GM18508 (cell line): ENCODE results near the gene SLC35F1.

Experiments used
- ATAC-seq: cut with Tn5 transposase; IDR thresholded peaks from one replicate; pipeline ENCODE4 v1.9.1; 2021; ENCODE audit warnings: moderate number of reproducible peaks; ENCODE audit not compliant: insufficient read depth, unreplicated experiment

SLC35F1 gene

DNA sequence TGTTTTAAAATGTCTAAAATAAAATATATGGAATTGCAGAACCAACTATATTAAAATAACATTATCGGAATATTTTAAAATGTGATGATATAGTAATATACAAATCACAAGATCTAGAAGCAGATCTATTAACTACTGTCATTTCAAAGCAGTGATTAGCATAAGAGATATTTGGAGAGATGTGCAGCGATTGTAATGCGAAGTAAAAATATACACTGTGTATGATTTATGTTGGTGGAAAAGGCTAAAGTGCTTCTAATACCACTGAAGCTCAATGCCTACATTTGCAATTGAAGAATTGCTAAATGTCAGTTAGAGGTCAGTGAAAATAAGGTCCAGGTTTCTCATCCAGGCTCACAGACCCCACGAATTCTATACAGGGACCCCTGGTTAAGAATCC lies 392.4 kb downstream of the SLC35F1 start:
- ATAC-seq: no peak

DNA sequence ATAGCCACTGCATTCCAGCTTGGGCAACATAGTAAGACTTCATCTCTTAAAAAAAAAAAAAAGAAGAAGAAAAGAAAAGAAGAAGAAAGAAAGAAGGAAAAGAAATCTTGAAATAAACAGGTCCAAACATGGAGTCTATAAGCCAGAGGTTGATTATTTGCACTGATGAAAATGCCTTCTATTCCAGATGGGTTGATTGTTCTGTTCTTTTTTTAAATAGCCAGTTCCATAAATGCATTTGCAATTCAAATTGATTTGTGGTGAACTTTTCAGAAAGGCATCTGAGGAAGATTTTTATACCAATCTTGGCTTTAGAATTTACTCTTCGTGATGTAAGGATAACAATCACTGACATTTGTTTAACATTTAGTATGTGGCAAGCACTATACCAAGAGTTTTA lies 397.3 kb downstream of the SLC35F1 start:
- ATAC-seq: no peak

GRCh38 chr6:118305081-118305480 lies 398.0 kb downstream of the SLC35F1 start:
- no peak for ATAC-seq

DNA sequence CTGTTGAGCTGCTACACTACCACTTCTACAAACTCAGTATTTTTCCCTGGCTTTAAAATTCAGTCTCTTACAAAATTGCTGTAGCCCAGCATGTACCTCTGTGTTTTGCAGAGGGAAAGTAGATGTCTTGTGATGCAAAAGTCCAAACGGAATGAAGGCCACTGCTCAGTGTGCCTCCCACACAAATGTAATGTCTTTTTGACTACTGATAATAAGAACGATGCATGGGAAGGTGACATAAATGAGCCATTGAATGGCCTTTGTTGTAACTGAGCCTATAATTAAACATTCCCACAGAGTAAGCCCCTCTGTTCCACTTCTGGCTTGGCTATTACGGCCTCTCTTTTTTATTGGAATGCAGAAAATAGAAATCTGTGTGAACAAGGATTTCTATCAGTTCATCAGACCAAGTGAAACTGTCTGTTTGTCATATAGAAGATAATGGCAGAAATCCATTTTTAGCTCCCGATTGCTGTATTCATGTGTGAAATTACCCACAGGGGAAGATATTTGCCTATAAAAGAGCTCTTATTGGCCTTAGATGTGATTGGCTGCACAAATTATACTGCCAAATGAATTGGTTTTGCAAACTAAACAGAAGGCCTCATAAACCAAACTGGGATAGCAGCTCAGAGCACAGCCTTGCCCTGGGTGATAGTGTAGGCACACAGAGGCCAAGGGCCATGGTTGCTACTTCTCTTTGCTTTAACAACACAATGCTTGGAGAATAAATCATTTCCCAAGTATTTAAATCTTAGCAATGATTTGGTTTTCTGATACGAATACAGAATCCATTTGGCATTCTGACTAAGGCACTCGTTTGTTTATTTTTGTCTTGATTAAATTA lies 399.6 kb downstream of the SLC35F1 start:
- no peak for ATAC-seq

GRCh38 chr6:118307581-118307980 lies 400.5 kb downstream of the SLC35F1 start:
- no peak for ATAC-seq

DNA sequence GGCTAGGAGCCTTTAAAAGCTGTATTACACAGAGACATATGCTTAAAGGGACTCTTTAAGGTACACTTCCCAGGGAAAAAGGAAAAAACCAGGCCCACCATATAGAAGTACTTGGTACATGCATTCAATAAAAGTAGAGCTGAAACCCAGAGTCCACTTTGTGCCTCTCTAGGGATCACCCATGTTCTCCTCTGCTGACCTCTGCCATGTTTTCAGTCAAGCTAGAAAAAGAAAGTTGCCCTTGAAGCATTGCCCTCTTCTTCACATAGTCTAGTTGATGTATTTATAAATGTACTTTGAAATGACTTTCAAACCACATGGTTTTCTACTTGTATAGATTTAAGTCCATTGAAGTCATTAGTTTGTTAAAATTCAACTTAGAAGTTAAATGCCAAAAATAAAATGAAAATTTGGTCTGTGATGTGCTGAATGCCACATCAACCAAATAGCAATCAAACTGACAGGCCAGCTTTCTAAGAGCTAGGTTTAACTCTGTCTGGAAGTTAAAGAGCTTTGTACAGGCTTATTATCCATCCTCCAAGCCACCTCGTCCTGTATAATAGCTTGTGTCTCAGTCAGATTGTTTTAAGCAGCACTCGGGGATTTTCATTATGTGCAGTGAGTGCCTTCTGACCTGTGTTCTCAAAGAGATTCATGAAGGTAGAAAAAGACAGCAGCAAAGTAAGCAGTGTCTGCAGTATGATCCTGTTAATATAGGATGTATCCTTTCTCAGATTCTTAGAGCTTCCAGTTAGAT lies 402.5 kb downstream of the SLC35F1 start:
- ATAC-seq: no peak

DNA sequence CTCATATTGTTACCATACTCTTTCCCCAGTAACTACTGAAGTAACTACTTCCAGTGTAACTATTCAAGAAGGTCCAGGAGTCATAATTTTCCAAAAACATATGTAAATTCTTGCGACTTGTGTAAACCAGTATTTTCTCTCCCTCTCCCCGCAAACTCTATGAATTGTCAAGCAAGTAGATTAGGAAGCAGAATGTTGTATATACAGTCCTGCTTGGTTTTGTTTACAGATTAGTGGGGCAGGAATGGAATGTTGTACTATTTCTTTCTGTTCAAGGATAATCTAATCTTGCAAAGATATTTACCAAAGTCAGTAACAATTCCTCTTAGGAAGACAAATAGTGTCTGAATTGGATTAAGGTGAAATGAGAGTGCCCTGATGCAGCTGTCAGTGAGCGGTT lies 406.1 kb downstream of the SLC35F1 start:
- no peak for ATAC-seq

DNA sequence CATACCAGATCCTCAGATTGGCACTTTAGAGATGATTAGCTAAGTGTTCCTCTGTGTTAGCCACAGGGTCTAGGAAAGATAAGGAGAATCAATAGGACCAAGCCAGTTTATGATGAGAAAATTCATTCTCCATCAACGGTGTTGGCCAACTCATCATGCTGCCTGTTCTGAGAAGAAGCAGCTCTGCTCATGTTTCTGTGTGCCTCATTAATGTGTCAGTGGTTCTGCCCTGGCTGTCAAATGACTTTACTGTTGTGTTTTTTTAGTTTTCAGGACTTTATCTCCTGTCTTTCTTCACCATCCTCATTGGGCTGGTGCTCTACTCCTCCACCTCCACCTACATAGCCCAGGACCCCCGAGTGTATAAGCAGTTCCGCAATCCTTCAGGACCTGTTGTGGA lies 406.7 kb downstream of the SLC35F1 start:
- ATAC-seq: no peak

DNA sequence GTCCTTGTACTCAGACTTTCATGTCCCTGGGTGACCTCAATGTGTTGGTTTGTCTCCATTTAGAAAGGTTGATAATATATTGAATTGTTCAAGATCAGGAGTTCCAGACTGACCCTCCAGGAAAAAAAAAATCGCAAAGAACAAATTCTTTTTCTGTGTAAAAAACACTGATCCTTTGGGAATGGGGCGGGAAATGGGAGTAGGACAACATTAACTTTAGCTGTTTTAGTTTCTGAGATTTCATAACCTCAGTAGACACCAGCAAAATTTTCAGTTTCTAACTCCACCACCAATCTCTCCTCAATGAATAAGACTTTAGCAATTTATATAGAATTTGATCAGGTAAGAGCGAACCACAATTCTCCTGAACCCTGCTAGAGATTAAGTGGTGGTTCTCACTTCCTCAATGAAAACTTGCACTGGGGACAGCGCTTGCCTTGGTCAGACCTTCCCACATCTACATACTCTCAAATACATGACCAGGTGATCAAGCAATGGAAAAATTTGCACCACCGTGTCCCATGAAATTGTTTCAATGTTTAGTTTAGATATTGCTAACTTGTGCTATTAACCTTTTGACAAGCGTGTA lies 409.8 kb downstream of the SLC35F1 start:
- ATAC-seq: no peak

DNA sequence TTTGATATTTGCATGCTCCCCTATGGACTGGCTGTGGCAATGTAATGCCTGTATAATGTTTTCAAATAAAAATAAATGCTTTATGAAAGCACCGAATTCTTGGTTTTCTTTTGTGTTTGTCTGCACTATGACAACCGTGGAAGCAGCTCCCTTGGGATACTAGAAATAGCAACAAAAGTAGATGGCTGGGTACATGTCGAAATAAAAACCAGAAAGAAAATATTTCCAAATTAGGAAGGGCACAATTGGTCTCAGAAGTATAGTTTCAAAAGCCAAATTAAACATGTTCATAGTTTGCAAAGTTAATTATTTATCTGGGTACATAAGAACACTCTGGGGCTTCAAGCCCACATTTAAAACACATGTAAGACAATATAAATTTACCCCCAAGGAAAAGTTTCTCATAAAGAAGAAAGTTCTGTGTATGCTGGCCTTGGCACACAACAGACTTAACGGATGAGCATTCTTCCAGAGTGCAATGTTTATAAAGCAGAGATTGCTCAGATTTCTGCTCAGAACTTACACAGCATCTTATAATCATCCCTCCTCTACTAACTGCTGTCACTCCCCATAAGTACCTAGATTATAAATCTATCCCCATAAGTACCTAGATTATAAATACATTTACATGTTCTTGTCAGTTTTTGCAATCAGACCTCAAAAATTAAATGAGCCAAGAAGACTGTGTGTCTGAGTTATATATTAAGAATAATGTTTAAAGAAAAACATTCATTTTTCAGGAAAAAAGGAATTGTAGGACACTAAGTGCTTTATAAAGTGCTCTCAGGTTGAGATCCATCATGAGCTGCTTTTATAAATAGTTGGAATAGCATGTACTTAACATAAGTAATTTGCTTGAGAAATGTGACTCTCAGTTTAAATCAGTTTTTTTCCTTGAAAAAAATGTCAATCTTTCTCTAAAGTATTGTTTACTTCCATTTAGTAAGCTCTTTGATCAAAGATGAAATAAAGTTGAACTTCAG lies 410.8 kb downstream of the SLC35F1 start:
- no peak for ATAC-seq

DNA sequence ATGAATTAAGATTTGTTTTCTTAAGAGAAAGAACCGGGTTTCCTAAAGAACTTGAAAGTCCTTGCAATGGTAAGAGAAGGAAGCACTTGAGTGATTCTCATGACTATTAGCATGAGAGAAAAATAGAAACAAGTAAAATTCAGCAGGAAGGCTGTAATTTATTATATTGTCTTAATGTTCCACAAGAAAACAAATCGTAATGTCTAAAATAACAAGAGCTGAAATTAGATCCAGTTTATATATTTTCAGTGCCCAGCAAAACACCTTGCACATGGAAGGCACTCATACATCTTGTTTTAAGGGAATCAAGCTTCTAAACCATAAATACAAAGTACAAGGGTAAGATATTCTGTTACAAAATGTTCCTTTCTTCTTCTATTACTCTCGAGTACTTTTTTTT lies 411.6 kb downstream of the SLC35F1 start:
- no peak for ATAC-seq

DNA sequence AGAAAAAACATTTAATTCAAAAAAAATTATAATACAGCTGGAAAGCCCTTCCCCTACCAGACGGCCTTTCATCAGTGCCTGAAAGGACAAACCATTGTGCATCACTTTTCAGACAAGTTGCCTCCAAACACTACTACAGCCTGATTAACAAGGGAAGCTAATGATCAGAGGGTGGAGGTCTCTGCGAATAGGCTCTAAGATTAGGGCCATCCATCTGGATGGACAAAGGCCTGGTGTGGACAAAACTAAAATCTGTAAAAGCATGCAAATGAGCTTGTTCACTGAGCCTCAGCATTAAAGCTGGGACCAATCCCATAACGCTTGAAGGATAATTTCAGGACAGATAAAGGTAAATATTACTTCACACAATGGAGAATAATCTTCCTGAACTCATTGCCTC lies 412.4 kb downstream of the SLC35F1 start:
- ATAC-seq: no peak

- ATAC-seq: no peak
Observed at GRCh38 chr6:118319894-118320649, 413.0 kb downstream of the SLC35F1 start.

- ATAC-seq: no peak
Observed at GRCh38 chr6:118320652-118321051, 413.6 kb downstream of the SLC35F1 start.

DNA sequence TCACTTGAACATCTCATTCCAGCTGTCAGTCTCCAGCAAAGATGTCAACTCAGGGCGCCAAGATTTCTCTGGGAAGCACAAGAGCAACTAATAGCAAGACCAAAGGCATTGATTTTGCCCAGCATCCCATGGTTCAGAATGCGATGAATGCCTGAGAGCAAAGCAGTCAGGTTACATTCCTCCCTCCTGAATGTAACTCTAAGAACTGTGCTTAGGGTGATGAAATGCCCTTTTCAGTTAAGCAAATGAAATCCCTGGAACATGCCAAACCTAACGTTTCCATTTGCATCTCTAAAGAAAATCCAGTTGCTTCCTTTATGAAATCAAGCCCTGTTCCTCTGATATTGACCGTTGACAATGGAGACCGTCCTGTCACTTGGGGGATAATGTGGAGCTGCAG lies 417.1 kb downstream of the SLC35F1 start:
- ATAC-seq: no peak

DNA sequence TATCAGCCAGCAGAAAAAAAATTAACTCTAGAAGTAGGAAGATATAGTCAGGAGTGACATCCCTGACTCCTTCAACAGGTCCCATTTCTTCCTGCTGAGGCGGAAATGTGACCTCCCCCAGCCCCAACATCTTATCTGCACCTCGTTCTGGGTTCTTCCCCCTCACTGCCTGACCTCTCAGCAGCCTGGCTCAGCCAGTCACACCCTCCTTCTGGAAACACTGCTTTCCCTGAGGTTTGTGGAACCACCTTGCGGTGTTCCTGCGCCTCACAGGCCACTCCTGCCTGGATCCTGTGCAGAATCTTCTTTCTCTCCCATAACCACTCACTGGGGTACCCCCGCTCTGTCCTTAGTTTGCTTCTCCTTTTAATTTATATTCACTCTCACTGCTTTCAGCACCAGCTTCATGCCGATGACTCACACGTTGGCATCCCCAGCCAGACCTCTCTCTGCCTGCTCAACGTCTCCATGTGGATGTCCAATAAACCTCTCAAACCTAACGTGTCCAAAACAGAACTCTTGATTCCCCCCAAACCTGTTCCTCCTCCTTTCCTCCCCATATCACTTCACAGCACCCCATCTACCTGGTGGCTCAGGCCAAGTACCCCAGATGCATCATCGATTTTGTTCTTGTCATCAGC lies 418.3 kb downstream of the SLC35F1 start:
- ATAC-seq: no peak

GRCh38 chr6:118326712-118327111 lies 419.6 kb downstream of the SLC35F1 start:
- no peak for ATAC-seq

DNA sequence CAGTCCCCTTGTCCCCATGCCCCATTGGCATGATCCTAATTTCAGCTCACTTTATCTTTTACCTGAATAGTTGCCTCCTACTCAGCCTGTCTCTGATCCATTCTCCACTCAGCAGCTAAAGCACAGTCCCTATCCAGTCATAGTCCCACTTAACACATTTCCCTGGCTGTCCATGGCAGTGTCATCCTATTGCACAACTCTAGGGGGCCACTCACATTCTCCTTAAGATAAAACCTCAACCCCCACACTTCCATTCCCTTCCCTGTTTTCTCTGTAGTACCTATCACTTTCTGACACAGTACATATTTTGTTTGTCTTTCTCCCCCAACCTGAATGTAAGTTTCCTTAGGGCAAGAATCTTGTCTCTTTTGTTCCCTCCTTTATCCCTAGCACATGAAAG lies 420.2 kb downstream of the SLC35F1 start:
- no peak for ATAC-seq

- no peak for ATAC-seq
Observed at GRCh38 chr6:118333772-118334171, 426.7 kb downstream of the SLC35F1 start.
